Measurements from ENCODE around the gene ENOX2.
"Not testable (repeated sequence)": the region's sequence is repeated elsewhere in the genome, so short reads cannot be mapped to it uniquely, and the experiment has no call there.

Gene ENOX2

DNA sequence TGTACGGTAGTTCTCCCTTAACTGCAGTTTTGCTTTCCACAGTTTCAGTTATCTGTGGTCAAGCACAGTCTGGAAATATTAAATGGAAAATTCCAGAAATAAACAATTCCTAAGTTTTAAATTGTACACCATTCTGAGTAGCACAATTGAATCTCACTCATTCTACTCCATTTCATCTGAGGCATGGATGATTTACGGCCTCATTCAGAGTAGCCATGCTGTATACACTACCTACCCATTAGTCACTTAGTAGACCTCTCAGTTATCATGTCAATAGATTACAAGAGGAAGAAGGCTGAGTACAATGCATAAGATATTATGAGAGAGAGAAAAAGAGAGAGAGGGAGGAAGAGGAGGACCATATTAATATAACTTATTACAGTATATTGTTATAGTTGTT lies 77.5 kb downstream of the ENOX2 start (continued):
- no peak for TF ChIP-seq TCF4 (CRISPR knock-in tag; IDR thresholded peaks at IDR 0.05; ENCODE audit: borderline replicate concordance)
- TF ChIP-seq SNAI2 (CRISPR knock-in tag; IDR thresholded peaks at IDR 0.05) = no peak

DNA sequence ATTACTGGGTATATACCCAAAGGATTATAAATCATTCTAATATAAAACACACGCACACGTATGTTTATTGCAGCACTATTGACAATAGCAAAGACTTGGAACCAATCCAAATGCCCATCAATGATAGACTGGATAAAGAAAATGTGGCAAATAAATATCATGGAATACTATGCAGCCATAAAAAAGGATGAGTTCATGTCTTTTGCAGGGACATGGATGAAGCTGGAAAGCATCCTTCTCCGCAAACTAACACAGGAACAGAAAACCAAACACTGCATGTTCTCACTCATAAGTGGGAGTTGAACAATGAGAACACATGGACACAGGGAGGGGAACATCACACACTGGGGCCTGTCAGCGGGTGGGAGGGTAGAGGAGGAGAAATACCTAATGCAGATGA lies 83.6 kb downstream of the ENOX2 start:
- ATAC-seq = not testable (repeated sequence)

DNA sequence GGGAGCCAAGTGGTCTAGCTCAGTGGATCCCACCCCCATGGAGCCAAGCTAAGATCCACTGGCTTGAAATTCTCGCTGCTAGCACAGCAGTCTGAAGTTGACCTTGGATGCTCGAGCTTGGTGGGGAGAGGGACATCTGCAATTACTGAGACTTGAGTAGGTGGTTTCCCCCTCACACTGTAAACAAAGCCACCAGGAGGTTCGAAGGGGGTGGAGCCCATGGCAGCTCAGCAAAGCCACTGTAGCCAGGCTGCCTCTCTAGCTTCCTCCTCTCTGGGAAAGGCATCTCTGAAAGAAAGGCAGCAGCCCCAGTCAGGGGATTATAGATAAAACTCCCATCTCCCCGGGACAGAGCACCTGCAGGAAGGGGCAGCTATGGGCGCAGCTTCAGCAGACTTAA lies 89.1 kb downstream of the ENOX2 start:
- not testable (repeated sequence) for ATAC-seq

DNA sequence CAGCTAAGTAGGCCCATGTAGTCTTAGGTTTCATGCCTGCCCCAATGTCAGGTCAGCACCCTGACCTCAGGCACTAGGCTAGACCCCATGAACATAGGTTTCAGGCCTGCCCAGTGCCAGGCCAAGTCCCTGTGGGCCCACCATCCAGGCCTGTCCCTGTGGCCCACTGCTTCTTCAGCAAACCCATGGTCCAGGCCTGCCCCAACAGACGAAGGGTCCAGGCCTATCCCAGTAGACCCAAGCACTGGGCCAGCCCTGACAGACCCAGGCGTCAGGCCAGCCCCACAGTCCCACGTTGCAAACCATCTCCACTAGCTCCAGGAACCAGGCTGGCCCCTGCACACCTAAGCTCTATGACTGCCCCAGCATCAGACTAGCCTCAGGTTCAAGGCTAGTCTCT lies 92.4 kb downstream of the ENOX2 start:
- TF ChIP-seq ZNF565 (CRISPR knock-in tag; conservative IDR thresholded peaks at IDR 0.05; ENCODE audit: low read depth) = no peak
- TF ChIP-seq, protein P1, sequence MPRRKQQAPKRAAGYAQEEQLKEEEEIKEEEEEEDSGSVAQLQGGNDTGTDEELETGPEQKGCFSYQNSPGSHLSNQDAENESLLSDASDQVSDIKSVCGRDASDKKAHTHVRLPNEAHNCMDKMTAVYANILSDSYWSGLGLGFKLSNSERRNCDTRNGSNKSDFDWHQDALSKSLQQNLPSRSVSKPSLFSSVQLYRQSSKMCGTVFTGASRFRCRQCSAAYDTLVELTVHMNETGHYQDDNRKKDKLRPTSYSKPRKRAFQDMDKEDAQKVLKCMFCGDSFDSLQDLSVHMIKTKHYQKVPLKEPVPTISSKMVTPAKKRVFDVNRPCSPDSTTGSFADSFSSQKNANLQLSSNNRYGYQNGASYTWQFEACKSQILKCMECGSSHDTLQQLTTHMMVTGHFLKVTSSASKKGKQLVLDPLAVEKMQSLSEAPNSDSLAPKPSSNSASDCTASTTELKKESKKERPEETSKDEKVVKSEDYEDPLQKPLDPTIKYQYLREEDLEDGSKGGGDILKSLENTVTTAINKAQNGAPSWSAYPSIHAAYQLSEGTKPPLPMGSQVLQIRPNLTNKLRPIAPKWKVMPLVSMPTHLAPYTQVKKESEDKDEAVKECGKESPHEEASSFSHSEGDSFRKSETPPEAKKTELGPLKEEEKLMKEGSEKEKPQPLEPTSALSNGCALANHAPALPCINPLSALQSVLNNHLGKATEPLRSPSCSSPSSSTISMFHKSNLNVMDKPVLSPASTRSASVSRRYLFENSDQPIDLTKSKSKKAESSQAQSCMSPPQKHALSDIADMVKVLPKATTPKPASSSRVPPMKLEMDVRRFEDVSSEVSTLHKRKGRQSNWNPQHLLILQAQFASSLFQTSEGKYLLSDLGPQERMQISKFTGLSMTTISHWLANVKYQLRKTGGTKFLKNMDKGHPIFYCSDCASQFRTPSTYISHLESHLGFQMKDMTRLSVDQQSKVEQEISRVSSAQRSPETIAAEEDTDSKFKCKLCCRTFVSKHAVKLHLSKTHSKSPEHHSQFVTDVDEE (CRISPR knock-in tag; IDR thresholded peaks at IDR 0.05) = no peak
- TF ChIP-seq, protein P2, sequence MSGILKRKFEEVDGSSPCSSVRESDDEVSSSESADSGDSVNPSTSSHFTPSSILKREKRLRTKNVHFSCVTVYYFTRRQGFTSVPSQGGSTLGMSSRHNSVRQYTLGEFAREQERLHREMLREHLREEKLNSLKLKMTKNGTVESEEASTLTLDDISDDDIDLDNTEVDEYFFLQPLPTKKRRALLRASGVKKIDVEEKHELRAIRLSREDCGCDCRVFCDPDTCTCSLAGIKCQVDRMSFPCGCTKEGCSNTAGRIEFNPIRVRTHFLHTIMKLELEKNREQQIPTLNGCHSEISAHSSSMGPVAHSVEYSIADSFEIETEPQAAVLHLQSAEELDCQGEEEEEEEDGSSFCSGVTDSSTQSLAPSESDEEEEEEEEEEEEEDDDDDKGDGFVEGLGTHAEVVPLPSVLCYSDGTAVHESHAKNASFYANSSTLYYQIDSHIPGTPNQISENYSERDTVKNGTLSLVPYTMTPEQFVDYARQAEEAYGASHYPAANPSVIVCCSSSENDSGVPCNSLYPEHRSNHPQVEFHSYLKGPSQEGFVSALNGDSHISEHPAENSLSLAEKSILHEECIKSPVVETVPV (CRISPR knock-in tag; IDR thresholded peaks at IDR 0.05) = no peak
- TF ChIP-seq ESRRG (CRISPR knock-in tag; IDR thresholded peaks at IDR 0.05) = no peak
- no peak for TF ChIP-seq GLIS3 (CRISPR knock-in tag; IDR thresholded peaks at IDR 0.05)
- TF ChIP-seq TCF4 (CRISPR knock-in tag; IDR thresholded peaks at IDR 0.05; ENCODE audit: borderline replicate concordance) = no peak
- TF ChIP-seq RARB (CRISPR knock-in tag; IDR thresholded peaks at IDR 0.05) = no peak
- TF ChIP-seq CSDC2 (CRISPR knock-in tag; IDR thresholded peaks at IDR 0.05) = no peak
- no peak for TF ChIP-seq PPARA (CRISPR knock-in tag; IDR thresholded peaks at IDR 0.05; ENCODE audit: borderline replicate concordance)
- no peak for TF ChIP-seq OSR1 (CRISPR knock-in tag; IDR thresholded peaks at IDR 0.05)
- TF ChIP-seq ZFP30 (CRISPR knock-in tag; IDR thresholded peaks at IDR 0.05) = no peak
- no peak for TF ChIP-seq ZC3H10 (CRISPR knock-in tag; IDR thresholded peaks at IDR 0.05)
- TF ChIP-seq SNAI2 (CRISPR knock-in tag; IDR thresholded peaks at IDR 0.05) = no peak
- no peak for ATAC-seq

DNA sequence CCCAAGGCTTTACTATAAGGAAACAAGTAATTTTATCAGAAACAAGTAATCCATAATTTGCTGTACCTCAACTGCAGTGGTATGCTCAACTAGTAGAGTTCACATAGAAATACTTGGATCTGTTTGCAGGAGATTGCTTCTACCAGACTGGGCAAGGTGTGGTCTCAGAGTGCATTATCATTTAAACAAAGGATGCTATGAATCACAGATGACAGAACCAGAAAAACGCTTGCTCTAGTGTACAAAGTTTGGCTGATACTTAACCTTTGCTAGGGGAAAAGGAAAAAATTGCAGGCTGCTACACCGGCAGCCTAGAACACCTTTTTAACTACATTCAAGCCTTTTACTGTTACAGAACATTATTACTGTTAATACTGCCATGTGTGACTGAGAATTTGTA lies 97.1 kb downstream of the ENOX2 start:
- TF ChIP-seq CSDC2 (CRISPR knock-in tag; IDR thresholded peaks at IDR 0.05) = no peak
- TF ChIP-seq TOX (CRISPR knock-in tag; IDR thresholded peaks at IDR 0.05; ENCODE audit: borderline replicate concordance) = no peak
- no peak for TF ChIP-seq OSR1 (CRISPR knock-in tag; IDR thresholded peaks at IDR 0.05)
- TF ChIP-seq, protein P3, sequence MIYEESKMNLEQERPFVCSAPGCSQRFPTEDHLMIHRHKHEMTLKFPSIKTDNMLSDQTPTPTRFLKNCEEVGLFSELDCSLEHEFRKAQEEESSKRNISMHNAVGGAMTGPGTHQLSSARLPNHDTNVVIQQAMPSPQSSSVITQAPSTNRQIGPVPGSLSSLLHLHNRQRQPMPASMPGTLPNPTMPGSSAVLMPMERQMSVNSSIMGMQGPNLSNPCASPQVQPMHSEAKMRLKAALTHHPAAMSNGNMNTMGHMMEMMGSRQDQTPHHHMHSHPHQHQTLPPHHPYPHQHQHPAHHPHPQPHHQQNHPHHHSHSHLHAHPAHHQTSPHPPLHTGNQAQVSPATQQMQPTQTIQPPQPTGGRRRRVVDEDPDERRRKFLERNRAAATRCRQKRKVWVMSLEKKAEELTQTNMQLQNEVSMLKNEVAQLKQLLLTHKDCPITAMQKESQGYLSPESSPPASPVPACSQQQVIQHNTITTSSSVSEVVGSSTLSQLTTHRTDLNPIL (CRISPR knock-in tag; IDR thresholded peaks at IDR 0.05; ENCODE audit: low read depth) = no peak
- no peak for TF ChIP-seq ZC3H10 (CRISPR knock-in tag; IDR thresholded peaks at IDR 0.05)
- no peak for TF ChIP-seq ZFP30 (CRISPR knock-in tag; IDR thresholded peaks at IDR 0.05)
- TF ChIP-seq RARB (CRISPR knock-in tag; IDR thresholded peaks at IDR 0.05) = no peak
- TF ChIP-seq ZFP3 (CRISPR knock-in tag; IDR thresholded peaks at IDR 0.05) = no peak
- TF ChIP-seq TCF4 (CRISPR knock-in tag; IDR thresholded peaks at IDR 0.05; ENCODE audit: borderline replicate concordance) = no peak
- TF ChIP-seq ESRRG (CRISPR knock-in tag; IDR thresholded peaks at IDR 0.05) = no peak
- TF ChIP-seq ZNF70 (CRISPR knock-in tag; IDR thresholded peaks at IDR 0.05) = no peak
- TF ChIP-seq, protein P4, sequence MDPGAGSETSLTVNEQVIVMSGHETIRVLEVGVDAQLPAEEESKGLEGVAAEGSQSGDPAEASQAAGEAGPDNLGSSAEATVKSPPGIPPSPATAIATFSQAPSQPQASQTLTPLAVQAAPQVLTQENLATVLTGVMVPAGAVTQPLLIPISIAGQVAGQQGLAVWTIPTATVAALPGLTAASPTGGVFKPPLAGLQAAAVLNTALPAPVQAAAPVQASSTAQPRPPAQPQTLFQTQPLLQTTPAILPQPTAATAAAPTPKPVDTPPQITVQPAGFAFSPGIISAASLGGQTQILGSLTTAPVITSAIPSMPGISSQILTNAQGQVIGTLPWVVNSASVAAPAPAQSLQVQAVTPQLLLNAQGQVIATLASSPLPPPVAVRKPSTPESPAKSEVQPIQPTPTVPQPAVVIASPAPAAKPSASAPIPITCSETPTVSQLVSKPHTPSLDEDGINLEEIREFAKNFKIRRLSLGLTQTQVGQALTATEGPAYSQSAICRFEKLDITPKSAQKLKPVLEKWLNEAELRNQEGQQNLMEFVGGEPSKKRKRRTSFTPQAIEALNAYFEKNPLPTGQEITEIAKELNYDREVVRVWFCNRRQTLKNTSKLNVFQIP (CRISPR knock-in tag; IDR thresholded peaks at IDR 0.05; ENCODE audit: borderline replicate concordance, low read depth) = no peak
- no peak for TF ChIP-seq ZNF565 (CRISPR knock-in tag; conservative IDR thresholded peaks at IDR 0.05; ENCODE audit: low read depth)
- TF ChIP-seq ISL1 (CRISPR knock-in tag; IDR thresholded peaks at IDR 0.05) = no peak
- no peak for ATAC-seq

Data from SK-N-SH treated with all-trans-retinoic acid at 6 μM for 48 hours (cell line).